Suprapubic skin (tissue), 4 donors: Measurements from ENCODE around the gene DUSP6.

Experiments
- EP300 ChIP-seq: sonication (generic); formaldehyde crosslinking; IDR thresholded peaks from one replicate; pipeline ENCODE4 v1.6.1; 2017; ENCODE audit warnings: antibody characterized with exemption
- POLR2A ChIP-seq, 2 donors: fragments of 450-650 bp; IDR thresholded peaks; one replicate each; pipeline ENCODE4 v1.6.1; 2017; ENCODE audit warnings: antibody characterized with exemption in 2 of 2, mild to moderate bottlenecking in 2 of 2, moderate library complexity in 2 of 2
- POLR2AphosphoS5 ChIP-seq, 3 donors: sonication (generic); formaldehyde crosslinking; IDR thresholded peaks; one replicate each; pipeline ENCODE4 v1.6.1; 2017; ENCODE audit warnings: antibody characterized with exemption in 3 of 3
- TF ChIP-seq, protein P1 (sequence below), 2 donors: fragments of 200-600 bp in 1 of 2; fragments of 450-650 bp in 1 of 2; sonication (generic) in 1 of 2; IDR thresholded peaks; one replicate each; pipeline ENCODE4 v1.5.1; 2016 to 2019; ENCODE audit warnings: antibody characterized with exemption in 2 of 2, mild to moderate bottlenecking in 1 of 2, moderate library complexity in 1 of 2

DNA sequence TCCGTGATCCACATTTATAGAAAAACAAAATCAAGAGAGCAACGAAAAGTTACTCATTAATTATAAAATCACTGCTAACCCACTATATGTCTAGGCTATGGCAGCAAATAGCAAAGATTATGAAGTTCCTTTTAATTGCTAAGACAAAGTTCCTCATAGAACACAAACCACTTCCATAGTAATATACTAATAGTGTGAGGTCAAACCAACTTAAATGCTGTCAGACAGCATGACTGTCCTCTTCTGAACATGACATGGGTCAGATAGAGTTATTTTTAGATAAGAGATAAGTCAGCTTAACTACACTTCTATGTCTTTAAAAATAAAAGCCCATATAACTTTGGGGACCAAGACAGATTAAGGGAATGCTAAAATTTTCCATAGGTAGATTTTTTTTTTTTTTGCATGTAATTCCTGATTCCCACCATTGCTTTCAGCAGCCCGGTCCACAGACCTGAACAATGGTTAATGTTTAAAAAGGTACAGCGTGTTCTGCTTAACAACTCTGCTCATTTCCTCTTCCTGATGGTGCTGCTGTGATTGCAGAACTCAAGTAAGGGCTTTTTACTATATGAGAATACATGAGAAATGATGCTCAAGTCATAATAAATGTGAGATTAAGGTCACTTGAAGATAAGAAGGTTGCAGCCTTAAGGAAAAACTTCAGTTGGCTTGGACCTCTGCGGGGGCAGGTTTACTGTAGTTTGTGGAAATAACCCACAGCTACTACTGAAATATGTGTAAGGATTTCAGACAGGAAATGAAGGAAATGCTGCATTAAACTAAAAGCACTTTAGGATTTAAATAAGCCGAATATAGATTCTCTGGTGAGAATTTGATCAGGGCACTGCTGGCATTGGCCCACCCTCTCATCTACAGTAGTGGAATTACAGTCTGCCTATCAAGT is 37.7 kb upstream of the DUSP6 start:
- TF ChIP-seq, protein P1, sequence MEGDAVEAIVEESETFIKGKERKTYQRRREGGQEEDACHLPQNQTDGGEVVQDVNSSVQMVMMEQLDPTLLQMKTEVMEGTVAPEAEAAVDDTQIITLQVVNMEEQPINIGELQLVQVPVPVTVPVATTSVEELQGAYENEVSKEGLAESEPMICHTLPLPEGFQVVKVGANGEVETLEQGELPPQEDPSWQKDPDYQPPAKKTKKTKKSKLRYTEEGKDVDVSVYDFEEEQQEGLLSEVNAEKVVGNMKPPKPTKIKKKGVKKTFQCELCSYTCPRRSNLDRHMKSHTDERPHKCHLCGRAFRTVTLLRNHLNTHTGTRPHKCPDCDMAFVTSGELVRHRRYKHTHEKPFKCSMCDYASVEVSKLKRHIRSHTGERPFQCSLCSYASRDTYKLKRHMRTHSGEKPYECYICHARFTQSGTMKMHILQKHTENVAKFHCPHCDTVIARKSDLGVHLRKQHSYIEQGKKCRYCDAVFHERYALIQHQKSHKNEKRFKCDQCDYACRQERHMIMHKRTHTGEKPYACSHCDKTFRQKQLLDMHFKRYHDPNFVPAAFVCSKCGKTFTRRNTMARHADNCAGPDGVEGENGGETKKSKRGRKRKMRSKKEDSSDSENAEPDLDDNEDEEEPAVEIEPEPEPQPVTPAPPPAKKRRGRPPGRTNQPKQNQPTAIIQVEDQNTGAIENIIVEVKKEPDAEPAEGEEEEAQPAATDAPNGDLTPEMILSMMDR (IDR thresholded peaks at IDR 0.05), result no peak
- no peak for TF ChIP-seq EP300
- no peak for TF ChIP-seq POLR2A (IDR thresholded peaks at IDR 0.05)
- no peak for TF ChIP-seq POLR2AphosphoS5 (IDR thresholded peaks at IDR 0.05)
